ENCODE data around the gene CLEC12A. TPM values are rescaled to one million over a fixed set of nuclear protein-coding genes. Genes with fewer than 3 reads are reported as not detected.

Gene CLEC12A
- total RNA-seq, 2 experiments from 2014 or later, result not detected

DNA sequence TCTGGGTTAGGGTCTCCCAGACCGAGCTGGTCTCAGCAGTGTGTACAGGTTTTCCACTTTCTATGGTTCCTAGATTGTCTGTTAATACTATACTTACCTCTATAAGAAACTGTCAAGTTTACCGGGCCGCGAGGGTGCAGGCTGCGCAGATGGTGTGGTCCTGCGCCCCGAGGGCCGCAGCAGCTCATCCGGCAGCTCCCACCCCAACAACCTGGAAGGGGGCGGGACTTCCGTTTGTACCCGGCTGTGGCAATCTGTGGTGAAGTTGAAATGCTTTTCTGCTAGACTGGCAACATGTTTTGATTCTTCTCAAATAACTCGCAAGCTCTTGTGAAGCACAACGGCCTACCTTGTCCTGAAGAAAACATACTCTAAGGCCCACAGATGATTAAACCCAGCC, 59.2 kb downstream of the CLEC12A start, which contains the start of gene CLEC9A:
CLEC9A (plus strand) TSS at position 237 of the 400 bp plus-strand sequence. CDS start 22,006 bp downstream, outside the sequence.
- POLR2A ChIA-PET, result no interaction called here
- CTCF ChIA-PET, result no interaction called here

DNA sequence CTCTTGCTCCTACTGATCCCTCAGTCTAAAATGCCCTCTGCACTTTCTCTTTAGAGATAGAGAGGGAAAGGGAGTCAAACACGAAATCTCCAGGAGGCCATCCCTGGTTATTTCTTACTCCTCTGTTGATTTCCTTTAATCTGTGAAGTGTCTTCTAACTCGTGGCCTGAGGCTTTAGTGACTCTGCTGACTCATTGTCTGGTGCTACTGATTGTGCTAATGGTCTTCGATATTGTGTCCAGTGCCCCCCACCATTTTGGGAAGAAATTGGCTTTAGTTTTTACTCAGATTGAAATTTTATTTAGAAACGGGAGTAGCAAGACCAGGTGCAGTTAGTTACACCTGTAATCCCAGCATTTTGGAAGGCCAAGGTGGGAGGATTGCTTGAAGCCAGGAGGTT, 60.1 kb downstream of the CLEC12A start:
- POLR2A ChIA-PET, result no interaction called here
- CTCF ChIA-PET, result no interaction called here

DNA sequence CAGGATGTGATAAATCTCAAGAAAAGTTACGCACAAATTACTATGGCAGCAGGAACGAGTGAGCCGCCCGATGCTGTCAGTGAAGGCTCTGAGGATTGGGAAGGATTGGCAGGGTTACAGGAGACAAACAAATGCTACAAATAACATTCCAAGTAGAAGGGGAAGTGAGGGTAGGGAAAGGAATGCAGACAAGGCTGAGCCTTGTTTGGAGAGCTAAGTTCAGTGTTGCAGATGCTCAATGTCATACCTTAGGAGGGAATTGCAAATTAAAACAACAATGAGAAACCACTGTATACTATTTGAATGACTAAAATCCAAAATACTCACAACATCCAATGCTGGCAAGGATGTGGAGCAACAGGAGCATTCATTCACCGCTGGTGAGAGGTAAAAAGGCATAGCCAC, 60.6 kb downstream of the CLEC12A start:
- POLR2A ChIA-PET, result no interaction called here
- CTCF ChIA-PET, result no interaction called here

DNA sequence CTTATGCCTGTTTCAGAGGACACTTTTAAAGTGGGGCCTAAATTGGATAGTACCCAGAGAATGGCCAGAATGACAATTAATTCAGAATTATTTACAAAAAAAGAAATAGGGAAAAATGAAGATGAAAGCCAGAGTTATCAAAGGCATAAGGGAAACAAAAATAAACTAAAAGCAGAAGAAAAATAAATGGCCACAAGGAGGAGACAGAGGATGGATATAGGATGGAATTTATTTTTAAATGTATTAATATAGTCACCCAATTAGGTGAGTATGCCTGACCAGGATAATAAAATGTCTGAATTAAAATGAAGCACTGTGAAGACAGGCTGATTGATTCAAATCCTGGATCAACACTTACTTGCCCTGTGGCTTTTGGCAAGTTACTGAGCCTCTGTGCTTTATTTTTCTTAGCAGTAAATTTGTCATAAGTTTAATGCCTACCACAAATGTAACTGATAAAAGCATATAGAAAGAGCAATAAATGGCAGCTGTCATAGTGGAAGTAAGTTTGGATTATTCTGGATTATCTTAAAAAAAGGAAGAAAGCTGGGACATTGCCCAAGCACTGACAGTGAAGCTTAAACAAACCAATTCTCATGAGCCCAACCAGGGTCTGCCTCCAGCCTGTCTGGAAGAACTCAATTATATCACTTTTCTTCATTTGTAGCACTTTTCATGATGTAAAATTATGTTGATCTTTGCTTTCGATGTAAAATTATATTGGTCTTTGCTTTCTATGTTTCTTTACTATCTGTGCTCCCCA, 62.8 kb downstream of the CLEC12A start:
- POLR2A ChIA-PET, result no interaction called here

More for the DNA sequence above, 62.8 kb downstream of the CLEC12A start:
- CTCF ChIA-PET, result interaction anchor here (0.8 to 1.6 kb wide), 3 partner anchors 15 to 109 kb away, joined by 3 to 4 read pairs (median 3); no protein-coding TSS in a partner anchor

Other genes with a start within 250 kb of the CLEC12A start
- 1 to 10 TPM; 7.6 to 8.5 TPM for gene CLECL1, start 238.3 kb upstream of the CLEC12A start, total RNA-seq
- gene CD69, start 210.5 kb upstream of the CLEC12A start, total RNA-seq, result 10 to 100 TPM; 80.0 to 83.5 TPM
- not detected for gene KLRF1, start 143.9 kb upstream of the CLEC12A start, total RNA-seq
- gene CLEC2B, start 102.1 kb upstream of the CLEC12A start, total RNA-seq, result 10 to 100 TPM in 1 of 2 experiments, 1 to 10 TPM in 1; 10.0 to 10.8 TPM
- not detected for gene KLRF2, start 89.9 kb upstream of the CLEC12A start, total RNA-seq
- gene CLEC2A, start 39.0 kb upstream of the CLEC12A start, total RNA-seq, result not detected
- gene CLEC1B, start 27.7 kb downstream of the CLEC12A start, total RNA-seq, result not detected
- gene CLEC12B, start 39.2 kb downstream of the CLEC12A start, total RNA-seq, result not detected
- gene CLEC9A, start 59.3 kb downstream of the CLEC12A start, total RNA-seq, result not detected
- not detected for gene CLEC1A, start 127.6 kb downstream of the CLEC12A start, total RNA-seq
- gene CLEC7A, start 158.8 kb downstream of the CLEC12A start, total RNA-seq, result not detected
- not detected for gene OLR1, start 200.7 kb downstream of the CLEC12A start, total RNA-seq
- not detected for gene TMEM52B, start 207.6 kb downstream of the CLEC12A start, total RNA-seq
- 10 to 100 TPM; 12.7 to 16.8 TPM for gene GABARAPL1, start 241.5 kb downstream of the CLEC12A start, total RNA-seq

All from activated CD8-positive, alpha-beta memory T cell treated with anti-CD3 and anti-CD28 coated beads for 36 hours (primary cell).